Osteoblast (primary cell): ENCODE measurements around the gene SLC13A2. TPM values are rescaled to one million over a fixed set of nuclear protein-coding genes. Genes with fewer than 3 reads are reported as not detected.

Experiments used
- DNase-seq: peaks from one replicate; pipeline ENCODE4 v3.0.0; 2011; ENCODE audit warnings: low spot score, mixed read lengths; ENCODE audit not compliant: insufficient read length; ENCODE audit errors: missing footprints
- H2AFZ ChIP-seq: 2 replicates; pipeline ENCODE4 v1.6.0; 2011; ENCODE audit warnings: mild to moderate bottlenecking, low read length
- H3K27ac ChIP-seq: 2 replicates; pipeline ENCODE4 v1.5.1; 2011; ENCODE audit warnings: mild to moderate bottlenecking, low read depth, low read length, moderate library complexity
- H3K27me3 ChIP-seq: 2 replicates; pipeline ENCODE4 v1.6.0; 2012; ENCODE audit warnings: mild to moderate bottlenecking, control low read depth, inconsistent platforms, low read length, moderate library complexity; ENCODE audit not compliant: insufficient read depth
- H3K36me3 ChIP-seq: 2 replicates; pipeline ENCODE4 v1.5.1; 2011; ENCODE audit warnings: mild to moderate bottlenecking, low read length, control low read depth, moderate library complexity; ENCODE audit not compliant: insufficient read depth
- H3K4me1 ChIP-seq: 2 replicates; pipeline ENCODE4 v1.5.1; 2011; ENCODE audit warnings: mild to moderate bottlenecking, low read length, control low read depth, moderate library complexity; ENCODE audit not compliant: insufficient read depth
- H3K4me2 ChIP-seq: 2 replicates; pipeline ENCODE4 v1.6.0; 2011; ENCODE audit warnings: mild to moderate bottlenecking, low read length; ENCODE audit not compliant: insufficient read depth
- H3K4me3 ChIP-seq: fragments of 200-600 bp; sonication (generic); 3 replicates; pipeline ENCODE4 v1.5.1; 2012; ENCODE audit warnings: mild to moderate bottlenecking, low read length, inconsistent platforms; ENCODE audit not compliant: insufficient read depth
- H3K79me2 ChIP-seq: 2 replicates; pipeline ENCODE4 v1.6.0; 2012; ENCODE audit warnings: mild to moderate bottlenecking, low read length, control low read depth, inconsistent platforms; ENCODE audit not compliant: insufficient read depth
- H3K9me3 ChIP-seq: 2 replicates; pipeline ENCODE4 v1.5.1; 2011; ENCODE audit warnings: low read depth, low read length, control low read depth
- H4K20me1 ChIP-seq: 2 replicates; pipeline ENCODE4 v1.6.0; 2012; ENCODE audit warnings: mild to moderate bottlenecking, low read length, control low read depth; ENCODE audit not compliant: insufficient read depth
- CTCF ChIP-seq: IDR thresholded peaks from 2 replicates; pipeline ENCODE4 v1.5.1; 2011; ENCODE audit warnings: mild to moderate bottlenecking, low read depth, low read length, moderate library complexity; ENCODE audit errors: extremely low read depth
- total RNA-seq: library from RNA; depleted of rRNA; stranded (reverse); fragments of >200 nt; gene quantifications from 2 replicates; pipeline ENCODE4 v1.2.3, GENCODE V29; 2012

SLC13A2 gene
- total RNA-seq, 1 donor: not detected

- Histone ChIP-seq H3K79me2 (no peaks in the 10 kb centered on the region), H2AFZ (no peak overlapping the region), H3K4me3 (no peak overlapping the region), H3K27me3 (no peaks in the 10 kb centered on the region), H3K36me3 (no peaks in the 10 kb centered on the region), H4K20me1 (no peaks in the 10 kb centered on the region), H3K9me3 (no peaks in the 10 kb centered on the region), H3K4me1 (peaks cover 11% of the 10 kb centered on the region), H3K27ac (no peak overlapping the region), H3K4me2 (no peak overlapping the region)
- TF ChIP-seq CTCF: no peak
- DNase-seq: peak; percentile 72
These were observed 61.4 kb downstream of the SLC13A2 start for GRCh38 chr17:28534740-28535375.

- Histone ChIP-seq H3K27ac (no peak overlapping the region), H3K4me3 (no peak overlapping the region), H3K4me1 (peaks cover 11% of the 10 kb centered on the region), H3K9me3 (no peaks in the 10 kb centered on the region), H3K79me2 (no peaks in the 10 kb centered on the region), H3K4me2 (no peak overlapping the region), H3K36me3 (no peaks in the 10 kb centered on the region), H3K27me3 (no peaks in the 10 kb centered on the region), H4K20me1 (no peaks in the 10 kb centered on the region), H2AFZ (no peak overlapping the region)
- no peak for TF ChIP-seq CTCF
- DNase-seq: peak; percentile 82
These were observed 63.2 kb downstream of the SLC13A2 start for GRCh38 chr17:28536532-28537218.

- H3K4me3 ChIP-seq: no peak overlapping the region
- H3K36me3 ChIP-seq: no peaks in the 10 kb centered on the region
- H3K79me2 ChIP-seq: no peaks in the 10 kb centered on the region
- no peak for TF ChIP-seq CTCF
- no peak overlapping the region for H3K4me2 ChIP-seq
- H3K9me3 ChIP-seq: no peaks in the 10 kb centered on the region
- DNase-seq: no peak
- no peak overlapping the region for H3K27ac ChIP-seq
- H2AFZ ChIP-seq: no peak overlapping the region
- peaks cover 10% of the 10 kb centered on the region for H3K4me1 ChIP-seq
- H4K20me1 ChIP-seq: no peaks in the 10 kb centered on the region
- no peaks in the 10 kb centered on the region for H3K27me3 ChIP-seq
These were observed 63.8 kb downstream of the SLC13A2 start for GRCh38 chr17:28537219-28537610.

GRCh38 chr17:28538296-28538895 is 65.0 kb downstream of the SLC13A2 start:
- H3K9me3 ChIP-seq: no peaks in the 10 kb centered on the region
- H3K79me2 ChIP-seq: no peaks in the 10 kb centered on the region
- H3K27me3 ChIP-seq: no peaks in the 10 kb centered on the region
- H4K20me1 ChIP-seq: no peaks in the 10 kb centered on the region
- H3K4me2 ChIP-seq: no peak overlapping the region
- no peaks in the 10 kb centered on the region for H3K36me3 ChIP-seq
- DNase-seq: peak; percentile 81
- no peak overlapping the region for H3K27ac ChIP-seq
- no peak overlapping the region for H2AFZ ChIP-seq
- H3K4me1 ChIP-seq: no peaks in the 10 kb centered on the region
- no peak overlapping the region for H3K4me3 ChIP-seq
- no peak for TF ChIP-seq CTCF
